ENCODE data around the gene CNGB1.

DNA sequence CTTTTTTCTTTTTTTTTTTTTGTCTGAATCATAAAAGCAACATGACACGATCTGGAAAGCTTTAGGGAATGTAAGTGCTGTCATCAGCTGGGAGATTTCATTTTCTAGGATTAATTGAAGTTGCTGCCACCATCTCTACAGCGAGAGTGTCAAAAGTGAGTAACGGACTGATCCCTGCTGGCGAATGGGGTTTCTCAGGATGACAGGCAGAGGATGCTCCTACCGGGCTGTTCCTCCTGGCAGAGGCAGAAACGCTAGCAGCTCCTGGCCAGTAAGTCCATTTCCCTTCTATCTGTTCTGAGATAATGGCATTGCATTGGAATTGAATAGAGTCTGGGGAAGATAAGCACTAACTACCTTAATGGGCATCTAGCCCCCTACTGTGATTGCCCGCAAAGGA is 88.1 kb downstream of the CNGB1 start:
- TF ChIP-seq, protein P1, sequence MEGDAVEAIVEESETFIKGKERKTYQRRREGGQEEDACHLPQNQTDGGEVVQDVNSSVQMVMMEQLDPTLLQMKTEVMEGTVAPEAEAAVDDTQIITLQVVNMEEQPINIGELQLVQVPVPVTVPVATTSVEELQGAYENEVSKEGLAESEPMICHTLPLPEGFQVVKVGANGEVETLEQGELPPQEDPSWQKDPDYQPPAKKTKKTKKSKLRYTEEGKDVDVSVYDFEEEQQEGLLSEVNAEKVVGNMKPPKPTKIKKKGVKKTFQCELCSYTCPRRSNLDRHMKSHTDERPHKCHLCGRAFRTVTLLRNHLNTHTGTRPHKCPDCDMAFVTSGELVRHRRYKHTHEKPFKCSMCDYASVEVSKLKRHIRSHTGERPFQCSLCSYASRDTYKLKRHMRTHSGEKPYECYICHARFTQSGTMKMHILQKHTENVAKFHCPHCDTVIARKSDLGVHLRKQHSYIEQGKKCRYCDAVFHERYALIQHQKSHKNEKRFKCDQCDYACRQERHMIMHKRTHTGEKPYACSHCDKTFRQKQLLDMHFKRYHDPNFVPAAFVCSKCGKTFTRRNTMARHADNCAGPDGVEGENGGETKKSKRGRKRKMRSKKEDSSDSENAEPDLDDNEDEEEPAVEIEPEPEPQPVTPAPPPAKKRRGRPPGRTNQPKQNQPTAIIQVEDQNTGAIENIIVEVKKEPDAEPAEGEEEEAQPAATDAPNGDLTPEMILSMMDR (conservative IDR thresholded peaks at IDR 0.05; ENCODE audit: low read length) = no peak
- no peak for TF ChIP-seq EZH2phosphoT487 (IDR thresholded peaks at IDR 0.05; ENCODE audit: borderline replicate concordance, low read depth, low read length)

Data from OCI-LY7 (cell line).